Stimulated activated CD8-positive, alpha-beta memory T cell treated with anti-CD3 and anti-CD28 coated beads, Interleukin-15, amount 100 ng/mL, for 4 hours (primary cell): ENCODE measurements around the gene ATP1A2.
A peak's percentile ranks its signal among the peaks of the same experiment; 100 is the strongest.

ENCODE experiments used
- DNase-seq, 2 donors: peaks; one replicate each; pipeline ENCODE4 v3.0.0-alpha.2; 2020; ENCODE audit warnings: low read depth in 2 of 2

Gene ATP1A2

DNA sequence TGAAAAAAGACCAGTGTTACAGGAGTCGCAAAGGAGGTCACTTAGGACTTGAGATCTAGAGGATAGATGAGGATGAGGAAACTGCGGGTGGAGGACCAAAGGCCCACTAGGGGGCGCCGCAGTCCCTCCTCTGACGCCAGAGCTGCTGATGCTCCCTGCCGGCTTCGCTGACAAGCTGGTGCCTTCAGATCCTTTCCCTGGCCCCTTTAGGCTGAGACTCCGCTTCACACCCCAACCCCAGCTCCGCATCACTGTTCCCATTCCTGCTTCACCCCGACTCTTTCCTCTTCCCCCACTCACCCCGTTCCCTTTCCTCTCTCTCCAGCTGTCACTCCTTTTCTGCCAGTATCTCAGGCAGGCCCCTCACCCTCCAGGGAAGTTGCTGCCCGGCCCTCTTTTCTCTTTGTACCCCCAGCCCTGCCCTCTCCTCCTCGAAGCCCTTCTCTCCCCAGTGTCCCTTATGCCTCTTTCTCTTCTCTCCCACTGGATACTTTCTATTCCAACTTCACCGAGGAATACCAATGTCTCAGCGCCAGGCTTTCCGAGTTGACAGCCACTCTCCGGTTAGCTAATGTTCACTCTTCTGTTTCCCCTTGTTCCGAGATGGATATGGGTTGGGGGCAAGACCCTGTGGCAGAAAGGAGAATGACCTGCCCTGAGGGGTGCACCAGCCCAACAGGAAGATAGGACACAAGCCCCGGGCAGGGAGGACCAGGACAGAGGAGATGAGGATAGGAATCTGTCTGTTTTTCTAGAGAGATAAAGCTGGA, 29.7 kb upstream of the ATP1A2 start:
- DNase-seq: peak; percentile 32 to 46

DNA sequence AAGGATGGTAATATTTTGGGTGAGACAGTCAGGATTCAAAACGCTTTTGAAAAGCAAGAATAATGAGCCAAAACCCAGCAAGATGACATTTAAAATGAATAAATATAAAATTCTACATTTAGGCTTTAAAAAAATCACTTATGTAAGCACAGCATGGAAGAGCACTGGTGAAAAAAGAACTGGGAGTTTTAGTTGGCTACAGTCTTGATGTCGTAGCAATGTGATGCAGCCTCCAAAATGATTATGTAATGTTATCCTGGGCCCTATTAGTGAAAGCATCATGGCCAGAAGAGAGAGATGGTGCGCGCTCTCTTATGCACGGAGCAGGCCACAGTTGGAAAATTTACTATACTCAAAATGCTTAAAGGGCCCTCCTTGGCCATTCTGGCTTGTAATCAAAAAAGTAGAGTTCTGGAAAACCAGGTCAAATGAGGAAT, 29.1 kb upstream of the ATP1A2 start:
- DNase-seq: no peak

DNA sequence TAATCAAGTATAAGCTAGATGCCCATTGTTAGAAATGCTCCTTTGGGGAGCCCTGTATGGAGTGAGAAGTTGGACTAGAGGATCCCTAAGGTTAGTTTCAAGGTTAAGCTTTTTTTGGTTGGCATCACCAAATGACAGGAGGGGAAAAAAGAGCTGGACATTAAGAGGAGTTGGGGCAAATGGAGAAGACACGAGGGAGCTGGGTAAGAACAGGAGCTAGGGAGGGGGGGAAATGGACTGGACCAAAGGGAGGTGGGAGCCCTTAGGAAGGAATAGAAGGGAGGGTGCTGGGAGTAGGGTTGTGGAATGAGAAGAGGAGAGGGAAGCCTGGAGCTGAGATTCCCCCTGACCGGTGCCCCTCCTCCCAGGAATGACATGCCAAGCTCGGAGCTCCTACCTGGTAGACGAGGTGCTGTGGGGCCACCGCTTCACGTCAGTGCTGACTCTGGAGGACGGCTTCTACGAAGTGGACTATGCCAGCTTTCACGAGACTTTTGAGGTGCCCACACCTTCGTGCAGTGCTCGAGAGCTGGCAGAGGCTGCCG, 28.4 kb upstream of the ATP1A2 start:
- DNase-seq: no peak

- no peak for DNase-seq
Measured at GRCh38 chr1:160089883-160090282, 25.7 kb upstream of the ATP1A2 start.

DNA sequence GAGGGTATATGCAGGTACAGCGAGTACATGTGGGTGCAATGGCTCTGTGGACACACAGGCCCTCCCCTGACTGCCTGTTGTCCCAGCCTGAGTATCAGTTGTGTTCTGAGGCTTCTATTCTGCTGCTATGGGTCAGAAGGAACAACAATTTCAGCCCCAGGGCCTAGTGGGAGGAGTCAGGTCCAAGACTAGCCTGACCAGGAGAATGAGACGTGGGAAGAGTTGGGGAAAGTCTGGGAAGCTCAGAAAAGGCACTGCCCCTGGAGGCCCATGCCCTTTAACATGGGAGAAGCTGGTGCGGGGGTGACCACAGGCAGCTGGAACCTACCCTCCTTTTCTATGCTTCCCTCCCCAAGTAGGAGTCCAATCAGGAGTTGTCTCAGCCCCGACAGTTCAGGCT, 24.8 kb upstream of the ATP1A2 start:
- DNase-seq: no peak

DNA sequence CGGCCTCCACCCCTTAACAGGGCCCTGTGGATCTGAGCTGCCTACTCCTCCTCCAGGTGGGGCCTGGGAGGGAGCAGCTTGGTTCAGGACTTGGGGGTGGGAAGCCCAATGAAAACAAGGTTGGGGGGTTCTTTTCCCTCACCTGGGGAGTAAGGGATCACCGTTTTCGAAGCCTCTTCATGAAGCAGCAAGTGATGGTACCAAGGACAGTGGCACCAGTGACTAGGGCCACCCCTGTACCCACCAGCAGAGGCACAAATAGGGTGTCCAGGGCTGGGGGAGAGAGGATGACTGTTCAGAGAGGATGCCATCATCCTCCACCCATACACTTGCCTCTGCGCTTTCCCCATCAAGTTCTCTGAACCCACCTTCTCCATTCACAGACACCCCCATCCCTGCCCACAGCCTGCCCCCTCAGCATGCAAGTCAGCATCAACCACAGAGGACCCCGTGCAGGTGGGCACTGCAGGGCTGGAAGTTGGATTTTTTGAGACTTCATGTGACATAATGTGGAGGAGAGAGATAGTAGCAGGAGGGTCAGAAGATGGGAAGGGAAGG, 23.8 kb upstream of the ATP1A2 start:
- no peak for DNase-seq

- DNase-seq: no peak
Measured at GRCh38 chr1:160092366-160093068, 23.0 kb upstream of the ATP1A2 start.

GRCh38 chr1:160093069-160093395, 22.5 kb upstream of the ATP1A2 start:
- no peak for DNase-seq

GRCh38 chr1:160093624-160094290, 21.8 kb upstream of the ATP1A2 start:
- DNase-seq: no peak

- DNase-seq: no peak
Measured at GRCh38 chr1:160094291-160094625, 21.3 kb upstream of the ATP1A2 start.

GRCh38 chr1:160094806-160095205, 20.8 kb upstream of the ATP1A2 start:
- no peak for DNase-seq

GRCh38 chr1:160095382-160096105, 20.0 kb upstream of the ATP1A2 start:
- DNase-seq: no peak

GRCh38 chr1:160096274-160097116, 19.1 kb upstream of the ATP1A2 start:
- no peak for DNase-seq

- no peak for DNase-seq
Measured at GRCh38 chr1:160097151-160097910, 18.2 kb upstream of the ATP1A2 start.

DNA sequence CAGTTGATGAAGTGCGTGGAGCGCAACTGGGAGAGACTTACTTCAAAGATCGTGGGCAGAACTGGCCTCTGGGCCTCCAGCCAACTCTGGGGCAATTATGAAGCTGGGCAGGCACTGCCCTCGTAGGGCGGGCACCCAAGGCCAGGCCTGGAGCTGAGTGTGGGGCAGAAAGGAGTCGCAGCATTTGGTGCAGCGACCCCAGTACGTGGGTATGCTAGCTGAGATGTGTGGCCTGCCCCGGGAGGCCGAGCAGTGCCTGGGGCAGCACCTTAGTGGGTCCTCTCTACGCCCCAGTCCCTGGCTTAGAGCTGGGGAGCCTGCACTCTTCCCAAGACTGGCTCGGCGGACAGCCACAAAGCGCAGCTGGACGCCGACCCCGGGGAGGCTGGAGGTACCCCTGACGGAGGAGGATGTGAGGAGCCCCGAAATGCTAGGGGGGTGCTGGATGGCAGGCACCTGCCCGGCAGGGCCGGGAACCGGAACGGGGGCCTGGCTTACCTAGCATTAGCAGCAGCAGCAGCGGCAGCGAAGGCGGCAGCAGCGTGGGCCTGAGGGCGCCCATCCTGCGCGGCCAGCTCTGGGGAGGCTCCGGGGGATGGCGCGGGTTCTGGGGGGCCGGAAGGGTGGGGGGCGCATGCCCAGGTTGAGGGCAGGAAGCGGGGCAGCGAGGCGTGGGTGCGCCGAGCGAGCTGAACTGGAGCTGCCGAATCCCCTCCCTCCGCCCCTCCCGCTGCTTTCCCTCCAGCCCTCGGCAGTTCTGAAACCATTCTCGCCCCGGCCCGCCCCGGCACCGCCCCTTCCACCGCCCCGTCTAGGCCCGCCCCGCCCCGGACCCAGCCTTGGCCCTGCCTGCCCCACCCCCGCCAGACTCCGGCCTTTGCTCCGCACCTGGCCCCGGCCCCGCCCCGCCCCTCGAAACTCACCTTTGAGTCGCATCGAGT, 17.4 kb upstream of the ATP1A2 start, which contains the start of gene IGSF8:
Gene IGSF8 (minus strand): TSS at position 709 of the 941 bp plus-strand sequence. CDS start 147 bp downstream, at position 562.
- peak; percentile 81 to 85 for DNase-seq

DNA sequence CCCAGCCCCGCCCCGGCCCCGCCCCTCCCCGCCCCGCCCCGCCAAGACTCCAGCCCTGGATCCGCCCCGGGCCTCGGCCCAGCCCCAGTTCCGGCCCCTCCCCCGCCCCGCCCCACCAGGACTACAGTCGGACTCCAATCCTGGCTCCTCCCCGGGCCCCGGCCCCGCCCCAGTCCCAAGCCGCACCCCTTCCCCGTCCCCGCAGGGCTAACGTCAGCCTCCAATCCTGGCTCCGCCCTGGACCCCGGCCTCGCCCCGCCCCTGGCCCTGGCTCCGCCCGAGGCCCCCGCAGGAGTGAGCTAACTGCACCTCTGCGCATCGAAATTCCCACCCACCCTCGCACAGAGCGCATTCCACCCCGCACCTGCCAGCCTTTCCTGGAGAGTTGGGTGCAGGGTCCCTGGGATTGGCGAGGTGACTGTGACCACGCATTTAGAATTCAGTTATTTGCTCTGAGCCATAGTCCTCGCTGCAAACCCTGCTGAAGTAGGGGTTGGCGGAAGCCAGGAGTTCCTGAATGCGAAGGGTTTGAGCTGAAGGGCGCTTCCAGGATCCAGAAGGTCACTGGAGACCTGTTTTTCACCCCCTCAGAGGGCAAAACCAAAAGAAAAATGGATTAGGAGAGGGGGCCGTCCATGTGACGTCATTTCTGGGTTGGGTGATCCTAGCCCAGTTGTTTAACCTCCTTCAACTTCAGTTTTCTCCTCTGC, 16.6 kb upstream of the ATP1A2 start:
- DNase-seq: peak; percentile 93 to 97

DNA sequence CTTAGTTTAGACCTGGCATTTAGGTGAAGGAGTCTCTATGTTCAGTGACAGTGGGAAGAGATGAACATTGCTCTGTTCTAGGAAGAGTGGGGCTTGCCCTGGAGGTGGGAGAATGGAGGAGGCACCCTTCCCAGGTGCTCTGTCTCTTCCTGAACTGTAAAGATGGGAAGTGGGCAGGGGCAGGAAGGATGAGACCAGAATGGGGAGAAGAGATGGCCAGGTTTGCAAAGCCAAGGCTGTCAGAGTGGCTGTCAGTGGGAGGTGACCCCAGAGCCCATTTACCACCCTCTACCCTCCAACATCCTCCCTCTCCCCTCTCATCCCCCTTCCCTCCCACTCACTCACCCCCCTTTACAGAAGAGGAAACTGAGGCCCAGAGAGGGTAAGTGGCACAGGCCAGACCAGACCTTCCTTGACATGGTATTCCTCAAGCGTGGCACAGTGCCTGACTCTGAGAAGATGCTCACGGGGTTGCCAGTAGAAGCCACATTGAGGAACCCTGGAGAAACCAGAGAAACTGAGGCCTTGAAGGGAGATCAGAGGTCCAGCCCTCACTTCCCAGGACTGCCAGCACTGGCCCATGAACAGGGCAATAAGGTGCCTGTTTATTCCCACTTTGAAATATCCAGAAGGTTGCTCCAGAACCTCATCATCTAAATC, 15.7 kb upstream of the ATP1A2 start:
- DNase-seq: no peak
